ENCODE measurements around the gene REPIN1.

The REPIN1 gene

GRCh38 chr7:150337659-150338081 lies 31.0 kb upstream of the REPIN1 start:
- Histone ChIP-seq H3K4me3 (ENCODE audit: low read depth, low read length) (no peak overlapping the region), H3K27me3 (ENCODE audit: control insufficient read depth, insufficient read depth, low read length) (peaks cover 17% of the 10 kb centered on the region), H3K9ac (ENCODE audit: low read depth, low read length) (no peak overlapping the region), H3K36me3 (ENCODE audit: control insufficient read depth, insufficient read depth, low read length) (peaks cover 36% of the 10 kb centered on the region), H3K27ac (ENCODE audit: low read depth, low read length) (no peak overlapping the region), H3K4me1 (ENCODE audit: control insufficient read depth, insufficient read depth, low read length) (peaks cover 47% of the 10 kb centered on the region), H3K9me3 (ENCODE audit: control insufficient read depth, insufficient read depth, low read length) (no peaks in the 10 kb centered on the region)

DNA sequence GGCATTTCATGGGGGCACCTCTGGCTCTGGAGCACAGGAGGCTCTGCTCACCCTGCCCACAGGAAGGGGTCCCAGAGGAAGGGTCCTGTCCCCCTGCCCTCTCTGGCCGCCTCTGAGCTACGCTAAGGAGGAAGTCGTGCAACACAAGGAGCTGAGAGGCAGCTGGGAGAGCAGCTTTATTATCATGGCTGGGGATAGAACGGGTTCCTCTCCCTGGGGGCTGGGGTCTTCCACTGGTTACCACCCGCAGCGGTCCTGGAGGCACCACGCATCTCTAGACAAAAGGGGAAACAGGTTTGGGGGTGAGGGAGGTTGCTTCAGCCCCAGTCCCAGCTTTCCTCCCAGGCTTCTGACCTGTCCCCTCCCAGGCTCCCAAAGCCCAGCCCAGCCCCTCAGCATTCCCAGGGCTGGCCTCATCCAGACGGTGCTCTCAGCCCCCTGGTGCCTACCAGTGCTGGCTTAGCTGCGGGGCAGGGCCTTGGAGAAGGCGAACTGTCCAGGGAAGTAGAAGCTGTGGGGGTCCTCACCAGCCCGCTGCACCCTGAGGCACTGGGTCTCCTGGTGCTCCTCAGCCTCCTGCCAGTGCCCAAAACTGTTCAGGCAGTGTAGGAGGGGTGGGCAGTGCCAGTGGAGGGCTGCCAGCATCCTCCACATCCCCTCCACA lies 30.3 kb upstream of the REPIN1 start:
- Histone ChIP-seq H3K9ac (ENCODE audit: low read depth, low read length) (no peak overlapping the region), H3K27me3 (ENCODE audit: control insufficient read depth, insufficient read depth, low read length) (peaks cover 23% of the 10 kb centered on the region), H3K9me3 (ENCODE audit: control insufficient read depth, insufficient read depth, low read length) (no peaks in the 10 kb centered on the region), H3K36me3 (ENCODE audit: control insufficient read depth, insufficient read depth, low read length) (peaks cover 36% of the 10 kb centered on the region), H3K4me1 (ENCODE audit: control insufficient read depth, insufficient read depth, low read length) (peaks cover 53% of the 10 kb centered on the region), H3K27ac (ENCODE audit: low read depth, low read length) (no peak overlapping the region), H3K4me3 (ENCODE audit: low read depth, low read length) (no peak overlapping the region)

- Histone ChIP-seq H3K4me1 (ENCODE audit: control insufficient read depth, insufficient read depth, low read length) (peaks cover 50% of the 10 kb centered on the region), H3K36me3 (ENCODE audit: control insufficient read depth, insufficient read depth, low read length) (peaks cover 32% of the 10 kb centered on the region), H3K4me3 (ENCODE audit: low read depth, low read length) (peak overlapping the region; percentile 77), H3K27ac (ENCODE audit: low read depth, low read length) (no peak overlapping the region), H3K9me3 (ENCODE audit: control insufficient read depth, insufficient read depth, low read length) (peaks cover 4% of the 10 kb centered on the region; the same call in 1 of the 2 replicates), H3K9ac (ENCODE audit: low read depth, low read length) (no peak overlapping the region; the same call in 1 of the 2 replicates), H3K27me3 (ENCODE audit: control insufficient read depth, insufficient read depth, low read length) (peaks cover 34% of the 10 kb centered on the region)
These were observed 29.2 kb upstream of the REPIN1 start for GRCh38 chr7:150339409-150339809.

DNA sequence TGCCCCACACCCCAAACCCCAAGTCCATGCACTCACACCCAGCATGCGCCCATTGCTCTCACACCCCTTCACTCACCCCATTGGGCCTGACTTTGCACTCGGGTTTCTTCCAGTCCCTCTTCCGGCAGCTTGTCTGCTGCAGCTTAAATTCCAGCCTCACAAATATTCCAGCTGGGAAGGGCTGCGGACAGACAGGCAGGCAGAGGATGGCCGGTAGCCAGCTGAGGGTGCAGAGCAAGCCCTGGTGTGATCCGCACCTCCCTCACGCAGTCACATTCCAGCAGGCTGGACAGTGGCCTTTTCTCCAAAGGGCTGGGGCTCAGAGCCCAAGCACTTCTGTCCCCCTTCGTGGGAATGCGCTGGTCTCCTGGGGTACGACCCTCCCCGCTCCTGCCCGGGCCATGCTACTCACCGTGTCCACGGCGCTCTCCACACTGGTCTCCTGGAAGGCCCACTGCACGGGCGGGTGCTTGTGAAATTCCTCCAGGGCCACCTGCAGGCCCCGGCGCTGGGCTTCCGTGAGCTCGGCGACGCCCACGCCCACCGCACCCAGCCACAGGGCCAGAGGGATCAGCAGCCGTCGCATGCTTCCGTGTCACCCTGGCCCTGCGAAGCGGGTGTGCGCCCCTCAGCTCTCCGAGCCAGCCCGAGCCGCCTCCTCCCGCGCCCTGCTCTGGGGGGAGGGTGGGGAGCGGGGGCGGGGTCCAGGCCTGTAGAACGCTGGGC lies 28.4 kb upstream of the REPIN1 start:
- Histone ChIP-seq H3K27ac (ENCODE audit: low read depth, low read length) (peak overlapping the region; percentile 10), H3K4me3 (ENCODE audit: low read depth, low read length) (peak overlapping the region; percentile 77), H3K9ac (ENCODE audit: low read depth, low read length) (no peak overlapping the region), H3K9me3 (ENCODE audit: control insufficient read depth, insufficient read depth, low read length) (peaks cover 7% of the 10 kb centered on the region; the same call in 1 of the 2 replicates), H3K4me1 (ENCODE audit: control insufficient read depth, insufficient read depth, low read length) (peaks cover 48% of the 10 kb centered on the region), H3K36me3 (ENCODE audit: control insufficient read depth, insufficient read depth, low read length) (peaks cover 32% of the 10 kb centered on the region), H3K27me3 (ENCODE audit: control insufficient read depth, insufficient read depth, low read length) (peaks cover 34% of the 10 kb centered on the region)

DNA sequence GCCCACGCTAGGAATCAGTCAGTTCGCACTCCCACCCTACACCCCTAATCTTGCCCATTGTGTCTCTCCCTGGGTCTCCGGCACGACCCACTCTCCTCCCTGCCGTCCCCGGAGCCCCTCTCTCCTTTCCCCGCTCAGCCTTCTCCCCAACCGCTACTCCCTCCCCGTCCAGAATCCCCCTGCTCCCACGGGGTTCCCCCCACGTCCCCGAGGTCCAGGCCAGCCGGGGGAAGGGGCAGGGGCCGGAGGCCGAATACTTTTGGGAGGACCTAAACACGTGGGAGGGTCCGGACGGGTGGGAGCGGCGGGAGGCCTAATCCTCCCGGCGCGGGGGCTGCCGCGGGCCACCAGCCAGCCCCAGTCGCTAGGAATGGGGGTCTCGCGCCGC lies 27.8 kb upstream of the REPIN1 start:
- H3K27ac ChIP-seq (ENCODE audit: low read depth, low read length): peak overlapping the region; percentile 5
- peak overlapping the region; percentile 77 for H3K4me3 ChIP-seq (ENCODE audit: low read depth, low read length)
- H3K4me1 ChIP-seq (ENCODE audit: control insufficient read depth, insufficient read depth, low read length): peaks cover 42% of the 10 kb centered on the region
- H3K9ac ChIP-seq (ENCODE audit: low read depth, low read length): peak overlapping the region; percentile 58
- H3K27me3 ChIP-seq (ENCODE audit: control insufficient read depth, insufficient read depth, low read length): peaks cover 34% of the 10 kb centered on the region
- peaks cover 7% of the 10 kb centered on the region; the same call in 1 of the 2 replicates for H3K9me3 ChIP-seq (ENCODE audit: control insufficient read depth, insufficient read depth, low read length)
- peaks cover 32% of the 10 kb centered on the region for H3K36me3 ChIP-seq (ENCODE audit: control insufficient read depth, insufficient read depth, low read length)

GRCh38 chr7:150341263-150342120 lies 27.1 kb upstream of the REPIN1 start, which contains the start of gene RARRES2:
Gene RARRES2, minus strand, starts transcription at chr7:150341629. Its CDS starts 1,020 bp downstream, at chr7:150340609.
- Histone ChIP-seq H3K9ac (ENCODE audit: low read depth, low read length) (peak within 1 kb of the TSS; percentile 58), H3K4me3 (ENCODE audit: low read depth, low read length) (peak within 1 kb of the TSS; percentile 77)

DNA sequence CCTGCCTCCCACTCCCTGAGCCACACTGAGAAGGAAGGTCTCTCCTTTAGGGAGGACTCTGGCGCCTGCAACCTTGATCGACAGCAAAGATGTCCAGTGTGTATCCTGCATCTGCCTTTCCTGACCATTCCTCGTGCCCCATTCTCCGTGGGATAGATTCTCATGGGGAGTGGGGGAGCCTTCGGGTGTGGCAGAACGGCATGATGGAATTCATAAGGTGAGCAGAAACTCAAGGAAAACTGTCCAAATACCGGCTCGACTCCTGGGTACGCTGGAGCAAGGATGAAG lies 26.6 kb upstream of the REPIN1 start:
- peaks cover 20% of the 10 kb centered on the region for H3K36me3 ChIP-seq (ENCODE audit: control insufficient read depth, insufficient read depth, low read length)
- H3K27ac ChIP-seq (ENCODE audit: low read depth, low read length): no peak overlapping the region
- peaks cover 32% of the 10 kb centered on the region for H3K4me1 ChIP-seq (ENCODE audit: control insufficient read depth, insufficient read depth, low read length)
- H3K9ac ChIP-seq (ENCODE audit: low read depth, low read length): no peak overlapping the region
- H3K4me3 ChIP-seq (ENCODE audit: low read depth, low read length): peak overlapping the region; percentile 55
- peaks cover 7% of the 10 kb centered on the region; the same call in 1 of the 2 replicates for H3K9me3 ChIP-seq (ENCODE audit: control insufficient read depth, insufficient read depth, low read length)
- peaks cover 34% of the 10 kb centered on the region for H3K27me3 ChIP-seq (ENCODE audit: control insufficient read depth, insufficient read depth, low read length)

More at GRCh38 chr7:150341263-150342120, 27.1 kb upstream of the REPIN1 start, which contains the start of gene RARRES2:
- peaks cover 7% of the 10 kb centered on the region; the same call in 1 of the 2 replicates for H3K9me3 ChIP-seq (ENCODE audit: control insufficient read depth, insufficient read depth, low read length)
- H3K4me1 ChIP-seq (ENCODE audit: control insufficient read depth, insufficient read depth, low read length): peaks cover 35% of the 10 kb centered on the region
- H3K27ac ChIP-seq (ENCODE audit: low read depth, low read length): peak within 1 kb of the TSS; percentile 5
- H3K36me3 ChIP-seq (ENCODE audit: control insufficient read depth, insufficient read depth, low read length): peaks cover 26% of the 10 kb centered on the region
- peaks cover 34% of the 10 kb centered on the region for H3K27me3 ChIP-seq (ENCODE audit: control insufficient read depth, insufficient read depth, low read length)

DNA sequence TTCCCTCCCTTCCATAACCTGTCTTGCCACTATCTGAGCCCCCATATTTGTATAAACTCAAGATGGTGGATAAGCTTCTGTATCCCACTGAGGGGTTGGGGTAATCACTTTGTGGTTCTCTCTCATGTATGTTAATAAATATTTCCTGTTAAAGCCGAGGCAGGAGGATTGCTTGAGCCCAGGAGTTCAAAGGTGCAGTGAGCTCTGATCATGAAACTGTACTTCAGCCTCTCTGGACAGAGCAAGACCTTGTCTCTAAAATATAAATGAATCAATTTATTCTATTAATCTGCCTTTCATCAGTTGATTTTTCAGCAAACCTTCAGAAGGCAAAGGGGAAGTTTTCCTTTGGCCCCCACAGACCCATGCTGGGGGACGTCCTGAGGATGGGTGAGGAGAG lies 25.4 kb upstream of the REPIN1 start:
- Histone ChIP-seq H3K27me3 (ENCODE audit: control insufficient read depth, insufficient read depth, low read length) (peaks cover 34% of the 10 kb centered on the region), H3K4me1 (ENCODE audit: control insufficient read depth, insufficient read depth, low read length) (peaks cover 32% of the 10 kb centered on the region), H3K9ac (ENCODE audit: low read depth, low read length) (no peak overlapping the region), H3K4me3 (ENCODE audit: low read depth, low read length) (no peak overlapping the region), H3K9me3 (ENCODE audit: control insufficient read depth, insufficient read depth, low read length) (peaks cover 7% of the 10 kb centered on the region; the same call in 1 of the 2 replicates), H3K27ac (ENCODE audit: low read depth, low read length) (no peak overlapping the region), H3K36me3 (ENCODE audit: control insufficient read depth, insufficient read depth, low read length) (peaks cover 9% of the 10 kb centered on the region)

- Histone ChIP-seq H3K27me3 (ENCODE audit: control insufficient read depth, insufficient read depth, low read length) (peaks cover 34% of the 10 kb centered on the region), H3K9me3 (ENCODE audit: control insufficient read depth, insufficient read depth, low read length) (peaks cover 7% of the 10 kb centered on the region; the same call in 1 of the 2 replicates), H3K4me1 (ENCODE audit: control insufficient read depth, insufficient read depth, low read length) (peaks cover 26% of the 10 kb centered on the region), H3K9ac (ENCODE audit: low read depth, low read length) (no peak overlapping the region), H3K27ac (ENCODE audit: low read depth, low read length) (no peak overlapping the region), H3K36me3 (ENCODE audit: control insufficient read depth, insufficient read depth, low read length) (no peaks in the 10 kb centered on the region; the same call in 1 of the 2 replicates), H3K4me3 (ENCODE audit: low read depth, low read length) (no peak overlapping the region)
These were observed 24.3 kb upstream of the REPIN1 start for GRCh38 chr7:150344299-150344698.

- Histone ChIP-seq H3K4me1 (ENCODE audit: control insufficient read depth, insufficient read depth, low read length) (peaks cover 19% of the 10 kb centered on the region), H3K36me3 (ENCODE audit: control insufficient read depth, insufficient read depth, low read length) (no peaks in the 10 kb centered on the region), H3K27ac (ENCODE audit: low read depth, low read length) (no peak overlapping the region), H3K9ac (ENCODE audit: low read depth, low read length) (no peak overlapping the region), H3K9me3 (ENCODE audit: control insufficient read depth, insufficient read depth, low read length) (peaks cover 7% of the 10 kb centered on the region; the same call in 1 of the 2 replicates), H3K27me3 (ENCODE audit: control insufficient read depth, insufficient read depth, low read length) (peaks cover 34% of the 10 kb centered on the region), H3K4me3 (ENCODE audit: low read depth, low read length) (no peak overlapping the region)
These were observed 23.6 kb upstream of the REPIN1 start for GRCh38 chr7:150345012-150345411.
